K562 (cell line): ENCODE results near the gene ZC3H11A. TPM values are rescaled to one million over a fixed set of nuclear protein-coding genes. Genes with fewer than 3 reads are reported as not detected.
A peak's percentile ranks its signal among the peaks of the same experiment; 100 is the strongest.
"Not testable (repeated sequence)": the region's sequence is repeated elsewhere in the genome, so short reads cannot be mapped to it uniquely, and the experiment has no call there.

Experiments used
- ATAC-seq: fragments of 200-7000 bp; cut with Tn5 transposase; 3 replicates; pipeline ENCODE4 v1.9.1; 2020; ENCODE audit warnings: moderate library complexity
- BruUV-seq: library from RNA; stranded (reverse); fragments of 400-500 nt; replicated peaks from 2 replicates; lab custom pipeline; 2021; lab: Mats Ljungman, UMichigan
- CTCF ChIA-PET: fragments of 300-600 bp; formaldehyde crosslinking; extraction: SDS; loops from one replicate; lab custom pipeline; 2021; ENCODE audit warnings: low intra/inter-chr PET ratio; lab: Yijun Ruan, JAX
- POLR2A ChIA-PET: fragments of 300-600, 350-650 bp; sonication (Branson Sonifier 250); formaldehyde crosslinking; extraction: SDS; loops from one replicate; lab custom pipeline; 2021; ENCODE audit warnings: antibody characterized with exemption, inconsistent platforms; lab: Yijun Ruan, JAX
- DNase-seq, 4 experiments: peaks; one replicate each; pipeline versions ENCODE4 v3.0.0 to v3.0.0-alpha.2; 2011 to 2018; ENCODE audit warnings: low spot score in 3 of 4, mixed read lengths in 3 of 4; ENCODE audit errors: extremely low read depth in 1 of 4
- FAIRE-seq: peaks from 2 replicates; lab custom pipeline; 2011; peaks lifted over from hg19 to GRCh38; lab: Jason Lieb, UNC
- H2AFZ ChIP-seq: 2 replicates; pipeline ENCODE4 v1.6.0; 2011; ENCODE audit warnings: low read depth, low read length, control low read depth, inconsistent platforms
- H3K27ac ChIP-seq: fragments of 200-600 bp; 3 replicates; pipeline ENCODE4 v1.8.0; 2011; ENCODE audit warnings: low read depth, mild to moderate bottlenecking, control low read depth, inconsistent platforms, low read length, moderate library complexity, mixed read lengths; ENCODE audit errors: extremely low read depth
- H3K27me3 ChIP-seq, 2 experiments: fragments of 300-600 bp in 1 of 2; 2 replicates in 1 of 2; 3 replicates in 1 of 2; pipeline versions ENCODE4 v1.6.0 to v1.8.0; 2011; ENCODE audit warnings: inconsistent platforms in 2 of 2, low read length in 2 of 2, mild to moderate bottlenecking in 1 of 2, mixed read lengths in 1 of 2, moderate library complexity in 1 of 2; ENCODE audit not compliant: control insufficient read depth in 2 of 2, insufficient read depth in 2 of 2
- H3K36me3 ChIP-seq: fragments of 300-600 bp; 3 replicates; pipeline ENCODE4 v1.8.0; 2011; ENCODE audit warnings: mild to moderate bottlenecking, low read length, inconsistent platforms; ENCODE audit not compliant: control insufficient read depth, insufficient read depth
- H3K4me1 ChIP-seq, 2 experiments: fragments of 200-600 bp in 1 of 2; replicated peaks in 1 of 2; 2 replicates in 1 of 2; 3 replicates in 1 of 2; pipeline versions ENCODE4 v1.5.1 to v1.8.0; 2011; ENCODE audit warnings: inconsistent platforms in 2 of 2, low read length in 2 of 2, mild to moderate bottlenecking in 1 of 2, mixed read lengths in 1 of 2, moderate library complexity in 1 of 2; ENCODE audit not compliant: control insufficient read depth in 2 of 2, insufficient read depth in 2 of 2
- H3K4me2 ChIP-seq: 2 replicates; pipeline ENCODE4 v1.6.1; 2011; ENCODE audit warnings: low read length, control low read depth, inconsistent platforms, mixed read lengths; ENCODE audit not compliant: insufficient read depth
- H3K4me3 ChIP-seq: fragments of 200-600 bp; sonication (generic), shearing (Covaris generic); 2 replicates; pipeline ENCODE4 v1.5.1; 2016; ENCODE audit warnings: control low read depth, inconsistent platforms
- H3K79me2 ChIP-seq: fragments of 200-600 bp; 3 replicates; pipeline ENCODE4 v1.8.0; 2011; ENCODE audit warnings: low read length, inconsistent platforms; ENCODE audit not compliant: control insufficient read depth, insufficient read depth
- H3K9ac ChIP-seq, 2 experiments: 2 replicates each; pipeline versions ENCODE4 v1.6.0 to v1.6.1; 2011; ENCODE audit warnings: low read depth in 2 of 2, low read length in 2 of 2, control low read depth in 1 of 2, inconsistent platforms in 1 of 2, mild to moderate bottlenecking in 1 of 2, mixed read lengths in 1 of 2; ENCODE audit not compliant: insufficient read depth in 1 of 2
- H3K9me1 ChIP-seq: one replicate; pipeline ENCODE4 v1.6.0; 2011; ENCODE audit warnings: inconsistent platforms, mild to moderate bottlenecking, low read length, moderate library complexity; ENCODE audit not compliant: control insufficient read depth, insufficient read depth
- H3K9me3 ChIP-seq: replicated peaks from 2 replicates; pipeline ENCODE4 v1.5.1; 2011; ENCODE audit warnings: low read depth, low read length, inconsistent platforms; ENCODE audit not compliant: control insufficient read depth, insufficient read depth
- H4K20me1 ChIP-seq: replicated peaks from 2 replicates; pipeline ENCODE4 v1.6.1; 2011; ENCODE audit warnings: low read length, inconsistent platforms, mixed read lengths; ENCODE audit not compliant: control insufficient read depth, insufficient read depth
- DIDO1 ChIP-seq: fragments of 450-650 bp; IDR thresholded peaks from 2 replicates; pipeline ENCODE4 v1.6.1; 2016; ENCODE audit warnings: low read depth, missing biosample characterization, missing genetic modification characterization
- ZNF197 ChIP-seq: fragments of 200-800 bp; sonication (Bioruptor generic); IDR thresholded peaks from 2 replicates; pipeline ENCODE4 v1.6.1; 2016; ENCODE audit warnings: low read depth, missing genetic modification characterization, missing compliant biosample characterization
- ZNF609 ChIP-seq: sonication (generic); formaldehyde crosslinking; IDR thresholded peaks from 2 replicates; pipeline ENCODE4 v1.8.1; 2023; ENCODE audit warnings: missing genetic modification reagents, mild to moderate bottlenecking, borderline replicate concordance
- WGBS: fragments of 100-300 bp; shearing (Covaris generic); methylation state at CpG from one replicate; pipeline ENCODE4 v1.1.6; 2016; ENCODE audit warnings: low coverage, mixed read lengths; ENCODE audit not compliant: insufficient coverage; ENCODE audit errors: missing lambda C conversion rate; 5-methylcytosine and 5-hydroxymethylcytosine counted together
- in situ Hi-C: fragments of 300-500 bp; cut with MboI; formaldehyde crosslinking; loops from 4 replicates; pipeline ENCODE4 v1.15.0; 2018; ENCODE audit warnings: inconsistent platforms, mixed read lengths
- intact Hi-C: fragments of 100-400 bp; cut with micrococcal nuclease; formaldehyde crosslinking; loops from 2 replicates; pipeline ENCODE4 v1.14.2; 2022
- polyA plus RNA-seq, 8 experiments: library from polyadenylated mRNA; depleted of rRNA in 4 of 8; stranded (reverse) in 5 of 8; unstranded in 3 of 8; fragments of >200 nt; fragmentation: Nextera tagmentation in 2 of 8; fragmentation: Illumina TruSeq in 1 of 8; extraction: Ambion mirVana in 2 of 8; extraction: Trizol in 1 of 8; gene quantifications; 2 replicates each; pipeline versions ENCODE4 v1.2.1 to v1.2.3, GENCODE V29; 2011 to 2014; ENCODE audit warnings: inconsistent platforms in 1 of 8, missing spikeins in 1 of 8
- total RNA-seq, 7 experiments: library from RNA; depleted of rRNA in 6 of 7; stranded (reverse); fragments of >200 nt in 6 of 7; fragmentation: Illumina TruSeq in 2 of 7; extraction: Trizol in 2 of 7; gene quantifications; 2 replicates each; pipeline versions ENCODE4 v1.2.1 to v1.2.3, GENCODE V29; 2011 to 2021; ENCODE audit warnings: low replicate concordance in 1 of 7
- TF ChIP-seq, protein P1 (sequence below): fragments of 250-450 bp; sonication (Bioruptor Pico); IDR thresholded peaks from 2 replicates; pipeline ENCODE4 v1.9.0; 2021; ENCODE audit warnings: mild to moderate bottlenecking, inconsistent platforms

ZC3H11A gene
- total and polyA plus RNA-seq, 9 of the 15 experiments (the other 6 are each of a cell fraction or from before 2014, with no cell fraction given): 34.2 to 137 (median 102) TPM

GRCh38 chr1:203751618-203752361 is 43.6 kb upstream of the ZC3H11A start:
- H3K4me1 ChIP-seq, H3K27me3 ChIP-seq, H3K4me3 ChIP-seq, H4K20me1 ChIP-seq, intact Hi-C loops, CTCF ChIA-PET, H3K79me2 ChIP-seq, DNase-seq, H3K9me3 ChIP-seq, H3K36me3 ChIP-seq, H2AFZ ChIP-seq, in situ Hi-C loops, FAIRE-seq, H3K9ac ChIP-seq, H3K27ac ChIP-seq, H3K4me2 ChIP-seq, BruUV-seq, H3K9me1 ChIP-seq, ATAC-seq: not testable (repeated sequence)
- POLR2A ChIA-PET: interaction anchor here (2.0 kb wide), 1 partner anchor 10 kb away, joined by 4 read pairs; no protein-coding TSS in a partner anchor
- 54% methylated on average over 4 of the region's 5 CpGs for whole genome bisulfite sequencing

GRCh38 chr1:203754455-203754864 is 41.0 kb upstream of the ZC3H11A start:
- ChIA-PET POLR2A (no interaction called here), CTCF (no interaction called here)
- H3K9me3 ChIP-seq: no peaks in the 10 kb centered on the region
- H3K9ac ChIP-seq: no peak overlapping the region
- no TSS peak for BruUV-seq
- 45% methylated on average over 4 of the region's 4 CpGs for WGBS
- H3K4me1 ChIP-seq: peaks cover 0 to 9% of the 10 kb centered on the region in 2 experiments; a peak in 2 of 5 replicates
- 0 out of 2 replicates have a peak, but pooled peaks cover 4% of the 10 kb centered on the region for H4K20me1 ChIP-seq
- no peak overlapping the region for H3K4me3 ChIP-seq
- no peaks in the 10 kb centered on the region for H3K27me3 ChIP-seq
- in situ Hi-C loops (no loop called here), intact Hi-C loops (no loop called here)
- DNase-seq (no peak), FAIRE-seq (no peak), ATAC-seq (no peak)
- H2AFZ ChIP-seq: 0 out of 2 replicates have a peak overlapping the region, but pooled peaks have one; percentile 40
- H3K9me1 ChIP-seq: no peaks in the 10 kb centered on the region
- no peaks in the 10 kb centered on the region for H3K79me2 ChIP-seq
- H3K36me3 ChIP-seq: no peaks in the 10 kb centered on the region
- no peak overlapping the region for H3K4me2 ChIP-seq
- H3K27ac ChIP-seq: no peak overlapping the region
- TF ChIP-seq ZNF197 (CRISPR knock-in tag) (no peak), DIDO1 (tag) (no peak), ZNF609 (no peak)
- TF ChIP-seq, protein P1, sequence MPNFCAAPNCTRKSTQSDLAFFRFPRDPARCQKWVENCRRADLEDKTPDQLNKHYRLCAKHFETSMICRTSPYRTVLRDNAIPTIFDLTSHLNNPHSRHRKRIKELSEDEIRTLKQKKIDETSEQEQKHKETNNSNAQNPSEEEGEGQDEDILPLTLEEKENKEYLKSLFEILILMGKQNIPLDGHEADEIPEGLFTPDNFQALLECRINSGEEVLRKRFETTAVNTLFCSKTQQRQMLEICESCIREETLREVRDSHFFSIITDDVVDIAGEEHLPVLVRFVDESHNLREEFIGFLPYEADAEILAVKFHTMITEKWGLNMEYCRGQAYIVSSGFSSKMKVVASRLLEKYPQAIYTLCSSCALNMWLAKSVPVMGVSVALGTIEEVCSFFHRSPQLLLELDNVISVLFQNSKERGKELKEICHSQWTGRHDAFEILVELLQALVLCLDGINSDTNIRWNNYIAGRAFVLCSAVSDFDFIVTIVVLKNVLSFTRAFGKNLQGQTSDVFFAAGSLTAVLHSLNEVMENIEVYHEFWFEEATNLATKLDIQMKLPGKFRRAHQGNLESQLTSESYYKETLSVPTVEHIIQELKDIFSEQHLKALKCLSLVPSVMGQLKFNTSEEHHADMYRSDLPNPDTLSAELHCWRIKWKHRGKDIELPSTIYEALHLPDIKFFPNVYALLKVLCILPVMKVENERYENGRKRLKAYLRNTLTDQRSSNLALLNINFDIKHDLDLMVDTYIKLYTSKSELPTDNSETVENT (CRISPR knock-in tag): no peak
